ENCODE measurements around the gene KDM5B. TPM values are rescaled to one million over a fixed set of nuclear protein-coding genes. Genes with fewer than 3 reads are reported as not detected.

The KDM5B gene
- polyA plus RNA-seq, 1 donor from 2014 or later = 88.4 TPM

GRCh38 chr1:202800742-202801141 lies 7.5 kb downstream of the KDM5B start:
- H3K27me3 ChIP-seq (ENCODE audit: insufficient read depth, low read depth, low read length) = no peaks in the 10 kb centered on the region
- no peaks in the 10 kb centered on the region for H3K9me3 ChIP-seq (ENCODE audit: low read length)
- H3K9ac ChIP-seq (ENCODE audit: low read length) = no peak overlapping the region
- peaks cover 99% of the 10 kb centered on the region for H3K79me2 ChIP-seq (replicated peaks; ENCODE audit: insufficient read depth, low read length)
- TF ChIP-seq TAF1 (IDR thresholded peaks at IDR 0.05; ENCODE audit: low read depth) (no peak), REST (IDR thresholded peaks at IDR 0.05; ENCODE audit: borderline replicate concordance) (no peak), RAD21 (conservative IDR thresholded peaks at IDR 0.05) (no peak), CTCF (IDR thresholded peaks at IDR 0.05; ENCODE audit: poor library complexity, severe bottlenecking) (no peak), MXI1 (conservative IDR thresholded peaks at IDR 0.05; ENCODE audit: poor library complexity, severe bottlenecking) (no peak), SMC3 (conservative IDR thresholded peaks at IDR 0.05; ENCODE audit: poor library complexity) (no peak)
- H3F3A ChIP-seq (ENCODE audit: insufficient read depth, low read length, poor library complexity, severe bottlenecking) = no peaks in the 10 kb centered on the region
- H3K27ac ChIP-seq (ENCODE audit: low read length) = no peak overlapping the region
- no peak overlapping the region for H2AFZ ChIP-seq (ENCODE audit: low read depth, low read length)
- peaks cover 4% of the 10 kb centered on the region for H3K36me3 ChIP-seq (ENCODE audit: insufficient read depth, low read length)
- H3K4me2 ChIP-seq (ENCODE audit: low read length) = no peak overlapping the region
- H4K20me1 ChIP-seq (ENCODE audit: insufficient read depth) = peaks cover 61% of the 10 kb centered on the region
- H3K4me3 ChIP-seq (ENCODE audit: low read length) = no peak overlapping the region
- H3K9me2 ChIP-seq (ENCODE audit: insufficient read depth, low read length) = no peaks in the 10 kb centered on the region

- Histone ChIP-seq H3K4me3 (ENCODE audit: low read length) (no peak overlapping the region), H3K79me2 (replicated peaks; ENCODE audit: insufficient read depth, low read length) (peaks cover 99% of the 10 kb centered on the region), H3K27me3 (ENCODE audit: insufficient read depth, low read depth, low read length) (no peaks in the 10 kb centered on the region), H3K9me3 (ENCODE audit: low read length) (no peaks in the 10 kb centered on the region), H3K27ac (ENCODE audit: low read length) (no peak overlapping the region), H3K9me2 (ENCODE audit: insufficient read depth, low read length) (no peaks in the 10 kb centered on the region), H3F3A (ENCODE audit: insufficient read depth, low read length, poor library complexity, severe bottlenecking) (no peaks in the 10 kb centered on the region), H4K20me1 (ENCODE audit: insufficient read depth) (peaks cover 79% of the 10 kb centered on the region), H3K36me3 (ENCODE audit: insufficient read depth, low read length) (peaks cover 4% of the 10 kb centered on the region), H3K9ac (ENCODE audit: low read length) (no peak overlapping the region), H2AFZ (ENCODE audit: low read depth, low read length) (no peak overlapping the region), H3K4me2 (ENCODE audit: low read length) (no peak overlapping the region)
- TF ChIP-seq SMC3 (conservative IDR thresholded peaks at IDR 0.05; ENCODE audit: poor library complexity) (no peak), EP300 (conservative IDR thresholded peaks at IDR 0.05; ENCODE audit: poor library complexity, severe bottlenecking) (no peak), REST (IDR thresholded peaks at IDR 0.05; ENCODE audit: borderline replicate concordance) (no peak), MXI1 (conservative IDR thresholded peaks at IDR 0.05; ENCODE audit: poor library complexity, severe bottlenecking) (no peak), POLR2AphosphoS5 (IDR thresholded peaks at IDR 0.05) (no peak), RAD21 (conservative IDR thresholded peaks at IDR 0.05) (no peak), EZH2 (IDR thresholded peaks at IDR 0.05; ENCODE audit: borderline replicate concordance, insufficient read depth, low read length, poor library complexity, severe bottlenecking) (no peak)
These were observed 9.4 kb downstream of the KDM5B start for GRCh38 chr1:202798792-202799331.

Data from neural cell (in vitro differentiated cells).